T47D (cell line): ENCODE results near the gene ABCC12.
"Not testable (repeated sequence)": the region's sequence is repeated elsewhere in the genome, so short reads cannot be mapped to it uniquely, and the experiment has no call there.

Experiments used
- DNase-seq, 2 experiments: peaks; one replicate each; pipeline versions ENCODE4 v3.0.0 to v3.0.0-alpha.2; 2011 to 2012; ENCODE audit warnings: low read depth in 1 of 2, low spot score in 1 of 2
- JUND ChIP-seq: IDR thresholded peaks from 2 replicates; pipeline ENCODE4 v1.6.1; 2012; ENCODE audit warnings: low read depth
- in situ Hi-C: cut with HindIII; loops from 2 replicates; pipeline ENCODE4 v1.10.0; 2016; ENCODE audit warnings: low sequenced_read_pairs, low pct_unique_long_range_greater_than_20kb

ABCC12 gene

GRCh38 chr16:48180868-48181480 is 25.2 kb upstream of the ABCC12 start:
- DNase-seq: no peak
- TF ChIP-seq JUND: no peak
- in situ Hi-C loops: no loop called here

- DNase-seq: no peak
- in situ Hi-C loops: no loop called here
- TF ChIP-seq JUND: no peak
Observed at GRCh38 chr16:48176635-48177408, 21.0 kb upstream of the ABCC12 start.

GRCh38 chr16:48173889-48174288 is 18.1 kb upstream of the ABCC12 start:
- TF ChIP-seq JUND: no peak
- no peak for DNase-seq
- in situ Hi-C loops: no loop called here

GRCh38 chr16:48172682-48173081 is 16.9 kb upstream of the ABCC12 start:
- DNase-seq: no peak
- in situ Hi-C loops: no loop called here
- TF ChIP-seq JUND: no peak

- DNase-seq: no peak
- in situ Hi-C loops: no loop called here
Observed at GRCh38 chr16:48169896-48170295, 14.1 kb upstream of the ABCC12 start.

GRCh38 chr16:48168075-48168474 is 12.3 kb upstream of the ABCC12 start:
- TF ChIP-seq JUND: no peak
- in situ Hi-C loops: no loop called here
- DNase-seq: no peak

More at GRCh38 chr16:48169896-48170295, 14.1 kb upstream of the ABCC12 start:
- no peak for TF ChIP-seq JUND

GRCh38 chr16:48166617-48167016 is 10.8 kb upstream of the ABCC12 start:
- DNase-seq, in situ Hi-C loops: not testable (repeated sequence)

GRCh38 chr16:48165961-48166578 is 10.3 kb upstream of the ABCC12 start:
- peak in 1 of 2 experiments; percentile 91 for DNase-seq
- in situ Hi-C loops: no loop called here
- no peak for TF ChIP-seq JUND

GRCh38 chr16:48164907-48165715 is 9.3 kb upstream of the ABCC12 start:
- peak; percentile 14 to 96 for DNase-seq
- TF ChIP-seq JUND: peak; percentile 25; the same call in 1 of the 2 replicates
- in situ Hi-C loops: no loop called here

- in situ Hi-C loops: no loop called here
Observed at GRCh38 chr16:48162839-48163410, 7.1 kb upstream of the ABCC12 start.

GRCh38 chr16:48161906-48162305 is 6.1 kb upstream of the ABCC12 start:
- in situ Hi-C loops: no loop called here
- no peak for DNase-seq
- TF ChIP-seq JUND: no peak

More at GRCh38 chr16:48162839-48163410, 7.1 kb upstream of the ABCC12 start:
- DNase-seq: no peak
- no peak for TF ChIP-seq JUND

GRCh38 chr16:48160575-48160974 is 4.8 kb upstream of the ABCC12 start:
- in situ Hi-C loops: no loop called here
- TF ChIP-seq JUND: no peak
- DNase-seq: no peak
